ENCODE measurements around the gene CDS2. TPM values are rescaled to one million over a fixed set of nuclear protein-coding genes. Genes with fewer than 3 reads are reported as not detected.

CDS2 gene
- total RNA-seq, 1 experiment from 2014 or later, result 49.1 TPM

GRCh38 chr20:5181492-5181891 is 54.7 kb downstream of the CDS2 start:
- CTCF ChIA-PET, result interaction anchor here (1.4 to 4.7 kb wide), 2 partner anchors 11 to 55 kb away, joined by 3 to 30 read pairs; partner anchors contain the start of gene CDS2

GRCh38 chr20:5181958-5182357 is 55.1 kb downstream of the CDS2 start:
- Mint-ChIP-seq H3K36me3 (peaks cover 42% of the 10 kb centered on the region), H3K4me1 (peaks cover 20% of the 10 kb centered on the region), H3K4me3 (no peak overlapping the region), H3K27me3 (ENCODE audit: low read depth) (no peaks in the 10 kb centered on the region), H3K9me3 (no peaks in the 10 kb centered on the region), H3K27ac (no peak overlapping the region)
- no peak for ATAC-seq
- CTCF ChIA-PET, result interaction anchor here (0.9 to 1.4 kb wide), 2 partner anchors 10 to 55 kb away, joined by 3 to 4 read pairs; partner anchors contain the start of gene CDS2
- DNase-seq (ENCODE audit: low spot score), result no peak
- POLR2A ChIA-PET, result no interaction called here
- no peak for TF ChIP-seq KAT7 (CRISPR knock-in tag; IDR thresholded peaks at IDR 0.05; ENCODE audit: borderline replicate concordance)
- no peak for TF ChIP-seq CREB1 (CRISPR knock-in tag; IDR thresholded peaks at IDR 0.05)
- no peak for TF ChIP-seq ZNF416 (CRISPR knock-in tag; IDR thresholded peaks at IDR 0.05)
- no peak for TF ChIP-seq NFATC4 (CRISPR knock-in tag; IDR thresholded peaks at IDR 0.05)
- no peak for TF ChIP-seq MAX (CRISPR knock-in tag; IDR thresholded peaks at IDR 0.05)
- TF ChIP-seq ZNF532 (CRISPR knock-in tag; IDR thresholded peaks at IDR 0.05; ENCODE audit: borderline replicate concordance), result no peak
- no peak for TF ChIP-seq STAT6 (CRISPR knock-in tag; conservative IDR thresholded peaks at IDR 0.05; ENCODE audit: low read depth)

More at GRCh38 chr20:5181492-5181891, 54.7 kb downstream of the CDS2 start:
- Mint-ChIP-seq H3K9me3 (no peaks in the 10 kb centered on the region), H3K4me1 (peaks cover 25% of the 10 kb centered on the region), H3K27ac (no peak overlapping the region), H3K4me3 (no peak overlapping the region), H3K27me3 (ENCODE audit: low read depth) (no peaks in the 10 kb centered on the region), H3K36me3 (peaks cover 39% of the 10 kb centered on the region)
- POLR2A ChIA-PET, result interaction anchor here (0.6 kb wide), 1 partner anchor 417 kb away, joined by 4 read pairs; no protein-coding TSS in a partner anchor
- ATAC-seq, result no peak
- no peak for DNase-seq (ENCODE audit: low spot score)
- no peak for TF ChIP-seq CREM (CRISPR knock-in tag; IDR thresholded peaks at IDR 0.05)
- no peak for TF ChIP-seq IRF1 (CRISPR knock-in tag; IDR thresholded peaks at IDR 0.05)
- no peak for TF ChIP-seq NFYB (CRISPR knock-in tag; conservative IDR thresholded peaks at IDR 0.05; ENCODE audit: low read depth)
- TF ChIP-seq GABPB1 (CRISPR knock-in tag; IDR thresholded peaks at IDR 0.05), result no peak
- no peak for TF ChIP-seq MAX (CRISPR knock-in tag; IDR thresholded peaks at IDR 0.05)
- no peak for TF ChIP-seq ZBTB43 (CRISPR knock-in tag; IDR thresholded peaks at IDR 0.05)
- TF ChIP-seq ZNF532 (CRISPR knock-in tag; IDR thresholded peaks at IDR 0.05; ENCODE audit: borderline replicate concordance), result no peak
- no peak for TF ChIP-seq ETV6 (CRISPR knock-in tag; IDR thresholded peaks at IDR 0.05)
- TF ChIP-seq MYBL2 (CRISPR knock-in tag; IDR thresholded peaks at IDR 0.05), result no peak
- no peak for TF ChIP-seq JAZF1 (CRISPR knock-in tag; IDR thresholded peaks at IDR 0.05)
- no peak for TF ChIP-seq EMX1 (CRISPR knock-in tag; IDR thresholded peaks at IDR 0.05)
